GM19099 (cell line): ENCODE measurements around the gene S100A6.

Source experiments
- POLR2A ChIP-seq: IDR thresholded peaks from 3 replicates; pipeline ENCODE4 v1.6.1; 2011; ENCODE audit warnings: low read depth; ENCODE audit not compliant: insufficient read length; ENCODE audit errors: extremely low read depth

S100A6 gene

DNA sequence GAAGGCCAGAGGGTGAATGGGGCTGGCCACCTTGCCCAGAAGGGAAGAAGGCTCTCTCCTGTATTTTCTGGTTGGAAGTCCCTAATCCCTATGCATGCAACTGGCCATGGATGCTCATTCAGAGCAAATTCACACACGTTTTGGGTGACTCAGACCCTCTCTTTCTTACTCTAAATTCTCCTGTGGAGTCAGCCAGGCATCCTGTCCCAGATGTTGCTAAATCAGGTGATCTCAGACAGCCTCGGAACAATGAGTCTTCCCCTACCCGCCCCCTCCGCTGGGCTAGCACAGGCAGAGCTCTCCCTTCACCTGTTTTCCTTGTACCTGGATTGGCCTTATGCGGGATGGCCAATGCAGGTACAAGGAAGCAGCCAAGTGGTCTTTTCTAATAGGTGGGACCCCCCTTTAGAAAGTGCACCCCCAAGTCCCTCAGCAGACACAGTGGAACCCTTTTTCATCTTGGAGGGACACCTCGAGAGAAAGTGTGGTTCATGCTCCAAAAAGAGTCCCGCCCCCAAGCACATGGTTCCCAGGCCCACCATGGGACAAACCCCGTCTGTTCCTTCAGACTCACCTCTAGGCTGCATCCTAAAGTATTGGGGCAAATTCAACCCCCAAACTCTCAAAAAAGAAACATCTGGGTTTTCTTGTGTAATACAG, 8.6 kb downstream of the S100A6 start:
- no peak for TF ChIP-seq POLR2A

DNA sequence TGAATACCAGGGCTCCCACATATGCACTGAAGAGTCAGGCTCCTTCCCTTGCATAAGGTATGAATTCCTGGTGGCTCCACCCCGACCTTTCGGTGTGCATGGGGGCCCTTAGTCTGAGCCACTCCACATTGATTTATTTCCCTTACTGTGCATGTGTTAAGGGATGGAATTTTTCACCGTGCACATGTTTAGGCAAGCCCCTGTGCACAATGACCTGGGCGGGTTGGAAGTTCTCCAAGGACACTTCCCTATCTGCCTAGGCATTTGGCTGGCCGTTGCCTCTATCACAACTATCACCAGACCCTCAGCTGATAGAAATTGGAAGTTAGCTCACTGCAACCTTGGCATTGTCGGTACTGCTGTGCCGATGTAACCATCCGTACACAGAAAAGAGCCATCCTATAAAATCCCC, 9.7 kb downstream of the S100A6 start:
- TF ChIP-seq POLR2A = no peak

DNA sequence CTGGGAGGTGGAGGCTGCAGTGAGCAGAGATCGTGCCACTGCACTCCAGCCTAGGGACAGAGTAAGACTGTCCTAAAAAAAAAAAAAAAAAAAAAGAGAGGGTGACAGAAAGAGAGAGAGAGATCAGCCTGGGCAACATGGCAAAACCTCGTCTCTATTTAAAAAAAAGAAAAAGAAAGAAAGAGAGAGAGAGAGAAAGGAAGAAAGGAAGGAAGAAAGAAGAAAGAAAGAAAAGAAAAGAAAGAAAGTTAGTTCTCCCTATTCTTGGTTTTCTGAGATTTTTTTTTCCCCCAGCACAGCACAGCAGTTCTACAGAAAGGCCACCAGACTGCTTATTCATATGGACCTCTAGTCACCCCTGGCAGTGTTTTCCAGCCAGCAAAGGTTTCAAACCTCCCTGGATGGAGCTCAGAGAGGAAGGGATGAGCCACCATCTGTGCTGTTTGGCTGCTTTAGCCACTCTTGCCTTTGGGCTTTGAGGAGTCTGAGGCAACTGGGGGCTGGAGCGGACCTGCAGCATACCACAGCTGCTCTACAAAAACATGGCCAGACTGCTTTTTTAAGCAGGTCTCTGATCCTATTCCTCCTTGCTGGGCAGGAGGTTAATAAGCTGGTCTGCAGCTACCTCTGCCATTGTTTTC, 10.6 kb downstream of the S100A6 start:
- TF ChIP-seq POLR2A = no peak

DNA sequence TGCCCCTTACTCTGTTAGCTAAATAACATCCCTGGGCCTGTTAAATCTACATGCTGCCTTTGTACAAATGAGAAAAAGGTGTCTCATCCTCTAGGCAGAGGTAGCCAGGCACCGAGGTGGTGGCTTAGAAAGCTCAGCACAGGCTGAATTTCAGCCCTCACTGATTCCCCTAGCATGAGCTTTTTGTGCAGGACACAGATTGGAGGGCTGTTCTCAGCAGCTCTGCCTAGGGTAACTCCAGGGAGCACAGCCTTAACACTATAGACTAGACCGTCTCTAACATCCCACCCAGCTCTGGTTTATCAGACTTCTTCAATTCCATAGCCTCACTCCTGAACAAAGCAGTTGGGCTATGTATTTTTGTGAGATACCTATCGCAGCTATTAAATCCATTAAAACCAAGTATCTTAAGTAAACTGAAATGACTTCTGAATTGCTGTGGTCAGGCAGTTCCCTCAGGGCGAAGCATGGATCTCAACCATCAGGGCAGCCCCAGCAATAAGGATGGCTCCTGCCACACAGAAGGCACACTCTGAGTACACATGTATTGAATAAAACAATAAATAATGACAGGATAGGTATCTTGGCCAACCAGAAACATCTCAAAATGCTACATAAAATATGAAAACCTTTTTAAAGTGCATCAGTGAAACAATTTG, 14.8 kb downstream of the S100A6 start:
- TF ChIP-seq POLR2A = no peak

DNA sequence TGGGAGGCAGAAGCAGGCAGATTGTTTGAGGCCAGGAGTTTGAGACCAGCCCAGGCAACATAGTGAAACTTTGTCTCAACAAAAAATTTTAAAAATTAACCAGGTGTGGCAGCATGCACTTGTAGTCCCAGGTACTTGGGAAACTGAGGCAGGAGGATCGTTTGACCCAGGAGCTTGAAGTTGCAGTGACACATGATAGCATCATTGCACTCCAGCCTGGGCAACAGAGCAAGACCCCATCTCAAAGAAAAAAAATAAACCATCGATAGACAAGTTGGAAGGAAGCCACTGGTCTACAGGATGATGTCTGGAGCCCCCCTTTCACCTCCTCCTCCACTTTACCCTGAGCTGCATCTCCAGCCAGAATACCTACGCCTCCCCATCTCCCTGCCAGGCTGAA, 16.5 kb downstream of the S100A6 start:
- no peak for TF ChIP-seq POLR2A

DNA sequence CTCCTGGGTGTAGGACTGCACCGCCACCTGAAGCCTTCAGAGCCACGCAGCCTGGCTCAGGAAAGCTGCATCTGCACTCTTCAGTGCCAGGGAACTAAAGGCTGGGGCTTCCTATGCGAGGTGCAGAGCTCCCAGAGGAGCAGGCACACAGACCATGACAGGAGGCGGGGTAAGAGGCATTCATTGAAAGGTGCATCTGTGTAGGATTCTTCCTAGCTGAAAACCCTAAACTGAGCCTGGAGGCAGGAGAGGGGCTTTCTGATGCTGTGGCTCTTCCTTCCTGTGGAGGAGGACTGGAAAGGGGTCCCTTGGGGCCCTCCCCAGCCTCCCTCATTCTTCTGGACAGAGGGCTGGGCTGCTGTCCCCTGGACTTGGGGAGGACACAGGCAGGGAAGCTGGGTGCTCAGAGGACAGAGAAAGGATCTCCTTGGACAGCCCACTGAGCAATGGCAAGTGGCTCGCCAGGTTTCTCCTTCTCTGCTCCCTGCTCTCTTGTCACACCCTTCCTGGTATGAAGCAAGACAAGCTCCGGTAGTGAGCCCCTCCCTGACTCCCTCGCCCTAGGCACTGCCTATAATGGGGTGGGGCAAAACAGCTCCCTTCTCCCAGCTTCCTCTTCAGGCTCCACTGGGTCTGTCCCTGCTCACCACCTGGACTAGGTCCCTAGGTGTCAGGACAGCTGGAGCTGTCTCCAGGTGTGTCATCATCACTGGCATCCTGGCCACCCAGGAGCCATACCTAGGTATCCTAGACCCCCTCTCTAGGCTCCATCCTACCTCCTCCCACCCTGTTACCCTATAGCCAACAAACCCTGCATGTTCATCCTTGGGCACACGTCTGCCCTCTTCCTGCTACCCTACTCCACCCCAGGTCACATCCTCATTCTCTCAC, 20.0 kb downstream of the S100A6 start:
- no peak for TF ChIP-seq POLR2A

GRCh38 chr1:153513666-153514065, 22.1 kb downstream of the S100A6 start:
- TF ChIP-seq POLR2A = no peak

- TF ChIP-seq POLR2A = no peak
Measured at GRCh38 chr1:153513023-153513422, 22.8 kb downstream of the S100A6 start.

DNA sequence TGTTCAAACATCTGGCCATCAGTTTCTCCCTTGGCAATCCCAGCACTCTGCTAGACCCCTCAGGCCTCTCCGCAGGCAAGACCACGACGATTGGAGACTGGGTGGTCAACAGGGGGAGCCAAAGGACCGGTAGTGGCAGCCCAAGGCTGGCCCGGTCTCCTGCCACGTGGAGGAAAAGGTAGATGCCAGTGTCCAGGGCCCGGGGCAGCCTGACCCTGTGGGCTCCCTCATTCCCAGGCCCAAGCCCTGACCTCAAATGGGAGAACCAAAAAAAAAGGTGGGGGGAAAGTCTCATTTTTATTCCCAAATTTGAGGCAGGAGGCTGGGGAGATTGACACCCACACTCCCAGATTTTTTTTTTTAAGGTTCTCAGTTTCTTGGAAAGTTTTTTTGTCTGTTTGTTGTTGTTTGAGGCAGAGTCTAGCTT, 24.8 kb downstream of the S100A6 start:
- TF ChIP-seq POLR2A = no peak

- TF ChIP-seq POLR2A = no peak
Measured at GRCh38 chr1:153509729-153510354, 25.9 kb downstream of the S100A6 start.

DNA sequence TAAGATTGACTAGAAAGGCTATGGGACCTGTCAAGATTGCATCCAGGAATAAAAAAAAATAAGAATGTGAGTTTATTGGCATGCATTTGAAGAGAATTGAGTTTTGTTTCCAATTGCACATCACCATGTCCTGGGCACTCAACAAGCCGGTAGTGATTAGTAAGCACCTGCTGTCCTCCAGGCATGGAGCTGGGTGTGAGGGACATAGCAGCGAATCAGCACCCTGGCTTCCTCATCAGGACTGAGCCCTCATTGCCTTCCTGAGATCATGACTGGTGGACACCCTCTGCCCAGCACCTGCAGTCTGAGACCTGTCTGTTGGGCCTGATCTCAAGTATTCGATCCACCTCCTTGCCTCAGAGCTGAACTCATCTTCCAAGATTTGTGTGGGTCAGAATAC, 26.8 kb downstream of the S100A6 start:
- TF ChIP-seq POLR2A = no peak

DNA sequence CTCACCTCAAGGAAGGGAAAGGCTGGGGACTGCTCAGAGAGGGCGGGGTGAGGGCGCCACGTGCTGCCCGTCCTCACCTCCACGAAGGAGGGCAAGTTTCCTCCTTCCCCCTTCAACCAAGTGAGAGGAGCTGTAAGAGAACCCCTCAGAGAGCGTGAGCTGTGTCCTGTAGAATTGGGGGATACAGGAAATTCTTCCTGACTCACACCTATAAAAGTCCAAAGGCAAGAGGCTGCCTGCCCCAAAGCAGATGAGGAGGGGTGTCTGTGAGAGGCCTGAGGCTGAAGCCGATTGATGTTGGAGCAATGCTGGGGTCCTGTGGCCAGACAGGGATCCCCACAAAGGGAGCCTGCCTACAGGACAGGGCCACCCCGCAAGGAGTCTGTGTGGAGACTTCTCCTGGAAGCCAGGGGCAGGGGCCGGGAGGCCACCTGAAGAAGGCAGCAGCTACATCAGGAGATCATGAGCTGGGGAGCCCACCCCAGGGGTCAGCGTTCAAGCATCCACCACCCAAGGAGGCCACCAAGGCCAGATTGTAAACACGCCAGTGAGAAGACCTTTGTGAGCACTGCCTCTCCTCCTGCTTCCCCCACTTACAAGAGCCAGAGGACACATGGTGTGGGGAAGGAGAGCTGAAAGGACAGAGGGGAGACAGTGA, 27.7 kb downstream of the S100A6 start:
- TF ChIP-seq POLR2A = no peak

- TF ChIP-seq POLR2A = no peak
Measured at GRCh38 chr1:153506831-153507413, 28.9 kb downstream of the S100A6 start.

DNA sequence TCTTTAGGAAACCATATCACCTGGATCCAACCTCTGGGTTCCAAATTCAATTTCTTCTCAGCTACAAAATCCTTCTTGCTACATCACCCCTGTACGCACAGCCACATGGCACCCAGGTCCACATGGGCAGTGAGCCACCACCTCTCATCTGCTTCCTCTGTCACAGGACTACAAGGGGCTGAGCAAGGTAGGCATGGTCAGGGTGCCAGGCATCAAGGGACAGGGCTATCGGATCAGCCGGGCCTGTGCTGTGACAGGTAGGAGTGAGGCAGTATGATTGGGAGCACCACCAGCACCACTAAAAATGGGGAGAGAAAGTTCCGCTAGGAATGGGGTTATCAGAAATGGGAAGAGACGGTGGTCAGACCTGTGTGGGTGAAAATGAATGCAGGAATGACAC, 29.4 kb downstream of the S100A6 start:
- TF ChIP-seq POLR2A = no peak

DNA sequence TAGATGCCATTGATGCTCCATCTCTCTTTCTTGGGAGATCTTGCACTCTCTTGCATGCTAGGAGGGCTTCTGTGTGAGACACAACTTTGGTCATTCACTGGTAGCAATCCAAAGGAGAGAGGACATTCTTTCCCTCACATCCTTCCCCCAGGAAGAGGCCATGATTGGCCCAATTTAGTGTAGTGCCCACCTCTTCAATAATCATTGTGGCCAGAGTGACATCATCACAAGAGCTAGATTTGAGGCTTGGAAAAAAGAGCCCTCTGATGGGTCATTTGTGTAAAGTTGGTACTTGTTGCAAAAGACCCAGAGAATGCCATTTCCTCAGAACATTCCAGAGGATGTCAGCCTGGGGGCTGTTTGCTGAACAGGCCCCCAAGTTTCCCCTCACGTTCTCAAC, 30.2 kb downstream of the S100A6 start:
- TF ChIP-seq POLR2A = no peak

- no peak for TF ChIP-seq POLR2A
Measured at GRCh38 chr1:153503766-153504165, 32.0 kb downstream of the S100A6 start.
